Measurements from ENCODE around the gene CHRM2.

Gene CHRM2

GRCh38 chr7:136894789-136895188 lies 26.3 kb downstream of the CHRM2 start:
- DNase-seq (ENCODE audit: low read depth in 2 of 2) = no peak

- DNase-seq (ENCODE audit: low read depth in 2 of 2) = no peak
These were observed 29.2 kb downstream of the CHRM2 start for GRCh38 chr7:136897676-136898075.

GRCh38 chr7:136900005-136900404 lies 31.6 kb downstream of the CHRM2 start:
- DNase-seq (ENCODE audit: low read depth in 2 of 2) = no peak

- no peak for DNase-seq (ENCODE audit: low read depth in 2 of 2)
These were observed 42.3 kb downstream of the CHRM2 start for GRCh38 chr7:136910771-136911170.

GRCh38 chr7:136911344-136911743 lies 42.9 kb downstream of the CHRM2 start:
- no peak for DNase-seq (ENCODE audit: low read depth in 2 of 2)

- no peak for DNase-seq (ENCODE audit: low read depth in 2 of 2)
These were observed 43.9 kb downstream of the CHRM2 start for GRCh38 chr7:136912339-136912738.

- DNase-seq (ENCODE audit: low read depth in 2 of 2) = no peak
These were observed 45.6 kb downstream of the CHRM2 start for GRCh38 chr7:136914016-136914415.

GRCh38 chr7:136919820-136920219 lies 51.4 kb downstream of the CHRM2 start:
- no peak for DNase-seq (ENCODE audit: low read depth in 2 of 2)

GRCh38 chr7:136923111-136923667 lies 54.7 kb downstream of the CHRM2 start:
- no peak for DNase-seq (ENCODE audit: low read depth in 2 of 2)

- no peak for DNase-seq (ENCODE audit: low read depth in 2 of 2)
These were observed 56.6 kb downstream of the CHRM2 start for GRCh38 chr7:136925044-136925443.

- DNase-seq (ENCODE audit: low read depth in 2 of 2) = no peak
These were observed 57.1 kb downstream of the CHRM2 start for GRCh38 chr7:136925556-136925955.

GRCh38 chr7:136931169-136931867 lies 62.9 kb downstream of the CHRM2 start:
- no peak for DNase-seq (ENCODE audit: low read depth in 2 of 2)

GRCh38 chr7:136937436-136937835 lies 69.0 kb downstream of the CHRM2 start:
- DNase-seq (ENCODE audit: low read depth in 2 of 2) = no peak

GRCh38 chr7:136938476-136938875 lies 70.0 kb downstream of the CHRM2 start:
- no peak for DNase-seq (ENCODE audit: low read depth in 2 of 2)

- no peak for DNase-seq (ENCODE audit: low read depth in 2 of 2)
These were observed 71.7 kb downstream of the CHRM2 start for GRCh38 chr7:136940122-136940521.

- DNase-seq (ENCODE audit: low read depth in 2 of 2) = no peak
These were observed 72.5 kb downstream of the CHRM2 start for GRCh38 chr7:136940917-136941316.

- DNase-seq (ENCODE audit: low read depth in 2 of 2) = no peak
These were observed 73.4 kb downstream of the CHRM2 start for GRCh38 chr7:136941816-136942215.

- no peak for DNase-seq (ENCODE audit: low read depth in 2 of 2)
These were observed 73.9 kb downstream of the CHRM2 start for GRCh38 chr7:136942401-136942800.

GRCh38 chr7:136942994-136943393 lies 74.5 kb downstream of the CHRM2 start:
- no peak for DNase-seq (ENCODE audit: low read depth in 2 of 2)

GRCh38 chr7:136947347-136947746 lies 78.9 kb downstream of the CHRM2 start:
- DNase-seq (ENCODE audit: low read depth in 2 of 2) = no peak

GRCh38 chr7:136950331-136950730 lies 81.9 kb downstream of the CHRM2 start:
- no peak for DNase-seq (ENCODE audit: low read depth in 2 of 2)

GRCh38 chr7:136953386-136953785 lies 84.9 kb downstream of the CHRM2 start:
- DNase-seq (ENCODE audit: low read depth in 2 of 2) = no peak

GRCh38 chr7:136956232-136956631 lies 87.8 kb downstream of the CHRM2 start:
- no peak for DNase-seq (ENCODE audit: low read depth in 2 of 2)

GRCh38 chr7:136956671-136957070 lies 88.2 kb downstream of the CHRM2 start:
- DNase-seq (ENCODE audit: low read depth in 2 of 2) = no peak

Data from stimulated activated CD8-positive, alpha-beta memory T cell treated with anti-CD3 and anti-CD28 coated beads, Interleukin-15, amount 100 ng/mL, for 48 hours (primary cell).